Fibroblast of lung (primary cell): ENCODE measurements around the gene SUSD5. TPM values are rescaled to one million over a fixed set of nuclear protein-coding genes. Genes with fewer than 3 reads are reported as not detected.
"Not testable (repeated sequence)": the region's sequence is repeated elsewhere in the genome, so short reads cannot be mapped to it uniquely, and the experiment has no call there.

Experiments used
- DNase-seq, 2 donors: peaks; one replicate each; pipeline versions ENCODE4 v3.0.0 to v3.0.0-alpha.2; 2010; ENCODE audit warnings: low read depth in 2 of 2
- H2AFZ ChIP-seq: 2 replicates; pipeline ENCODE4 v1.5.1; 2012; ENCODE audit warnings: low read length, control low read depth, inconsistent platforms
- H3K27ac ChIP-seq: 2 replicates; pipeline ENCODE4 v1.5.1; 2011; ENCODE audit warnings: low read length, control low read depth; ENCODE audit not compliant: insufficient read depth
- H3K27me3 ChIP-seq: 2 replicates; pipeline ENCODE4 v1.5.1; 2011; ENCODE audit warnings: mild to moderate bottlenecking, low read length; ENCODE audit not compliant: control insufficient read depth, insufficient read depth
- H3K36me3 ChIP-seq: 2 replicates; pipeline ENCODE4 v1.5.1; 2011; ENCODE audit warnings: low read length; ENCODE audit not compliant: control insufficient read depth, insufficient read depth
- H3K4me1 ChIP-seq: 2 replicates; pipeline ENCODE4 v1.5.1; 2011; ENCODE audit warnings: low read length; ENCODE audit not compliant: control insufficient read depth, insufficient read depth; ENCODE audit errors: extremely low read depth
- H3K4me2 ChIP-seq: 2 replicates; pipeline ENCODE4 v1.5.1; 2011; ENCODE audit warnings: low read length, control low read depth; ENCODE audit not compliant: insufficient read depth; ENCODE audit errors: extremely low read depth
- H3K4me3 ChIP-seq, 4 experiments: fragments of 200-600 bp in 1 of 4; sonication (generic) in 1 of 4; replicated peaks in 1 of 4; 2 replicates each; pipeline ENCODE4 v1.5.1; 2011 to 2016; ENCODE audit warnings: low read length in 4 of 4, low read depth in 3 of 4, mild to moderate bottlenecking in 3 of 4, control low read depth in 2 of 4, inconsistent platforms in 1 of 4, mixed read lengths in 1 of 4; ENCODE audit not compliant: insufficient read depth in 1 of 4; ENCODE audit errors: control extremely low read depth in 1 of 4
- H3K79me2 ChIP-seq: 2 replicates; pipeline ENCODE4 v1.5.1; 2012; ENCODE audit warnings: mild to moderate bottlenecking, low read length, inconsistent platforms; ENCODE audit not compliant: control insufficient read depth, insufficient read depth
- H3K9ac ChIP-seq: 2 replicates; pipeline ENCODE4 v1.5.1; 2011; ENCODE audit warnings: mild to moderate bottlenecking, low read length, control low read depth; ENCODE audit not compliant: insufficient read depth
- H3K9me3 ChIP-seq: 2 replicates; pipeline ENCODE4 v1.5.1; 2012; ENCODE audit warnings: low read depth, low read length; ENCODE audit not compliant: control insufficient read depth, insufficient read depth
- H4K20me1 ChIP-seq: 2 replicates; pipeline ENCODE4 v1.5.1; 2011; ENCODE audit warnings: low read length; ENCODE audit not compliant: control insufficient read depth, insufficient read depth; ENCODE audit errors: extremely low read depth
- CTCF ChIP-seq, 2 donors: IDR thresholded peaks in 1 of 2; conservative IDR thresholded peaks in 1 of 2; 1 replicate in 1 of 2; 2 replicates in 1 of 2; pipeline ENCODE4 v1.5.1; 2011 to 2012; ENCODE audit warnings: low read length in 2 of 2, control low read depth in 1 of 2, inconsistent platforms in 1 of 2, low read depth in 1 of 2, mild to moderate bottlenecking in 1 of 2
- EZH2 ChIP-seq: IDR thresholded peaks from 2 replicates; pipeline ENCODE4 v1.5.1; 2012; ENCODE audit warnings: low read length, control low read depth, mild to moderate bottlenecking; ENCODE audit errors: missing control alignments
- polyA plus RNA-seq, 2 donors: library from polyadenylated mRNA; depleted of rRNA in 1 of 2; stranded (reverse) in 1 of 2; unstranded in 1 of 2; fragments of >200 nt; gene quantifications; 2 replicates each; pipeline ENCODE4 v1.2.1, GENCODE V29; 2011 to 2012; ENCODE audit warnings: missing spikeins in 1 of 2
- total RNA-seq: library from RNA; depleted of rRNA; stranded (reverse); fragments of >200 nt; gene quantifications from 2 replicates; pipeline ENCODE4 v1.2.1, GENCODE V29; 2014

Gene SUSD5
- total and polyA plus RNA-seq, 2 donors (not counting 1 experiment from before 2014, with no cell fraction given): 0.75 to 2.3 TPM

- DNase-seq: no peak
- Histone ChIP-seq H4K20me1 (no peaks in the 10 kb centered on the region), H3K27ac (no peak overlapping the region), H3K79me2 (no peaks in the 10 kb centered on the region), H3K27me3 (no peaks in the 10 kb centered on the region), H3K9ac (no peak overlapping the region), H3K4me1 (peaks cover 2% of the 10 kb centered on the region), H3K9me3 (no peaks in the 10 kb centered on the region), H3K4me3 (no peak overlapping the region), H3K36me3 (peaks cover 3% of the 10 kb centered on the region), H3K4me2 (no peak overlapping the region), H2AFZ (no peak overlapping the region)
- TF ChIP-seq EZH2 (no peak), CTCF (conservative IDR thresholded peaks at IDR 0.05 in 1 of 2, IDR thresholded peaks at IDR 0.05 in 1 of 2; ENCODE audit: low read depth in 1 of 2, low read length in 2 of 2) (peak; percentile 23 to 30)
These were observed 74.2 kb downstream of the SUSD5 start for GRCh38 chr3:33144433-33144832.

DNA sequence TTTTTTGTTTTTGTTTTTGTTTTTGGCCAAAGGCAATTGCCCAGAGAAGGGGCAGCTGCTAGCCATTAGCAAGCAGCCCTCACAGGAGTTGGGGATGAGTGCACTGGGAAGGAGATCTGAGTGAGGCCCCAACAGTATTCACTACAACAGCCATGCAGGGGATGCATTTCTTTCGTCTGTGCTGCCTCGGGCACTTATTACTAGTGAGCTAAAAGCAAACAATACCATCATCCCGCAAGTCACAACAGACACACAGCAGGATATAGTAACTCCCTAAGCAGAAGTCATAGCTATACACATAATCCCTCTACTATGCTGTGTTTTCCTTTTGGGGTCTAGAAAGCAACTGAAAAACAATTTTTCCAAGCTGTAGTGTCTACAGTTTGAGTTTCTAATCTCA is 77.6 kb downstream of the SUSD5 start:
- H3K27ac ChIP-seq: no peak overlapping the region
- no peak overlapping the region for H3K9ac ChIP-seq
- H2AFZ ChIP-seq: no peak overlapping the region
- TF ChIP-seq EZH2 (no peak), CTCF (conservative IDR thresholded peaks at IDR 0.05 in 1 of 2, IDR thresholded peaks at IDR 0.05 in 1 of 2; ENCODE audit: low read depth in 1 of 2, low read length in 2 of 2) (no peak)
- no peaks in the 10 kb centered on the region for H3K27me3 ChIP-seq
- no peaks in the 10 kb centered on the region for H3K79me2 ChIP-seq
- no peaks in the 10 kb centered on the region for H3K9me3 ChIP-seq
- no peaks in the 10 kb centered on the region for H4K20me1 ChIP-seq
- no peak overlapping the region for H3K4me2 ChIP-seq
- H3K36me3 ChIP-seq: peaks cover 3% of the 10 kb centered on the region
- H3K4me3 ChIP-seq: no peak overlapping the region
- DNase-seq: no peak
- H3K4me1 ChIP-seq: no peaks in the 10 kb centered on the region

GRCh38 chr3:33139996-33140395 is 78.6 kb downstream of the SUSD5 start:
- Histone ChIP-seq H3K4me2 (no peak overlapping the region), H3K36me3 (peaks cover 6% of the 10 kb centered on the region), H3K79me2 (no peaks in the 10 kb centered on the region), H3K4me1 (no peaks in the 10 kb centered on the region), H3K9me3 (no peaks in the 10 kb centered on the region), H4K20me1 (no peaks in the 10 kb centered on the region), H3K27ac (no peak overlapping the region), H3K9ac (no peak overlapping the region), H3K4me3 (no peak overlapping the region), H2AFZ (no peak overlapping the region), H3K27me3 (no peaks in the 10 kb centered on the region)
- TF ChIP-seq EZH2 (no peak), CTCF (conservative IDR thresholded peaks at IDR 0.05 in 1 of 2, IDR thresholded peaks at IDR 0.05 in 1 of 2; ENCODE audit: low read depth in 1 of 2, low read length in 2 of 2) (no peak)
- peak in 1 of 2 donors; percentile 72 for DNase-seq

- not testable (repeated sequence) for DNase-seq, H2AFZ ChIP-seq, H4K20me1 ChIP-seq, H3K27ac ChIP-seq, H3K9me3 ChIP-seq, H3K27me3 ChIP-seq, H3K4me1 ChIP-seq, H3K36me3 ChIP-seq, H3K4me3 ChIP-seq, H3K79me2 ChIP-seq, H3K9ac ChIP-seq, H3K4me2 ChIP-seq
These were observed 79.5 kb downstream of the SUSD5 start for GRCh38 chr3:33139006-33139623.
